ENCODE measurements around the gene PLB1. TPM values are rescaled to one million over a fixed set of nuclear protein-coding genes. Genes with fewer than 3 reads are reported as not detected.

The PLB1 gene
- total and polyA plus RNA-seq, 2 experiments from 2014 or later: 0.06 to 0.21 TPM

DNA sequence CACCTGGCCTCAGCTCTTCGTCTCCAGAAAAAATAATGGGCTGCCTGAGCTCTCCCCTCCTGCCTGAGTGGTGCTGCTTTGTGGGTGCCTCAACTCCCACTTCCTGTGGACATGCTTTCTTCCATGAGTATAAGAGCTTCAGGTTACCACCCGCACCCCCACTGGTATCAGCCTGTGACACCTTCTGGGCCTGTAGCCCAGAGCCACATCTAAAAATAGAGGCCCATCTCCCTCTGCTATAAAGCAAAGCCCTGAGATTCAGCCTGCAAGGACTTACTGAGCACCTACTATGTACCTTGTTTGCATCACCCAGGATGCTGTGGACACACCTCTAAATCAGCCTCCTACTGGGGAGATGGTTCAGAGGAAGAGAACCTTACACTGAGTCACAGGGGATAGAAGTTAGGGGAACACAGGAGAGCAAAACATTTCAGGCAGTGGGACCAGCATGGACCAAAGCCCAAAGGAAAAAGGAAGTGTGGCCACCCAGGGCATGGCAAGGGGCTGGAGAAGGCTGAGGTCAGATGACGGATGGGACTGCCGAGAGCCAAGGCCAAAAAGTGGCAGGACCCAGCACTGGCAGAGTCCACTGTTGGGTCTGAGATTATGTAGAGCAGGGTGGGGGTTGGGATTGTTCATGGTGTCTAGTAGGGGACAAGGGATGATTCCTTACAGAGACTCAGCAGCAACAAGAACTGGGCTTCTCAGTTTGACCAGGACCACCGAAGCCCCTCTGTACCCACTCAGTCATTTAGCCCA, 132.0 kb downstream of the PLB1 start (continued):
- TF ChIP-seq, protein P1, sequence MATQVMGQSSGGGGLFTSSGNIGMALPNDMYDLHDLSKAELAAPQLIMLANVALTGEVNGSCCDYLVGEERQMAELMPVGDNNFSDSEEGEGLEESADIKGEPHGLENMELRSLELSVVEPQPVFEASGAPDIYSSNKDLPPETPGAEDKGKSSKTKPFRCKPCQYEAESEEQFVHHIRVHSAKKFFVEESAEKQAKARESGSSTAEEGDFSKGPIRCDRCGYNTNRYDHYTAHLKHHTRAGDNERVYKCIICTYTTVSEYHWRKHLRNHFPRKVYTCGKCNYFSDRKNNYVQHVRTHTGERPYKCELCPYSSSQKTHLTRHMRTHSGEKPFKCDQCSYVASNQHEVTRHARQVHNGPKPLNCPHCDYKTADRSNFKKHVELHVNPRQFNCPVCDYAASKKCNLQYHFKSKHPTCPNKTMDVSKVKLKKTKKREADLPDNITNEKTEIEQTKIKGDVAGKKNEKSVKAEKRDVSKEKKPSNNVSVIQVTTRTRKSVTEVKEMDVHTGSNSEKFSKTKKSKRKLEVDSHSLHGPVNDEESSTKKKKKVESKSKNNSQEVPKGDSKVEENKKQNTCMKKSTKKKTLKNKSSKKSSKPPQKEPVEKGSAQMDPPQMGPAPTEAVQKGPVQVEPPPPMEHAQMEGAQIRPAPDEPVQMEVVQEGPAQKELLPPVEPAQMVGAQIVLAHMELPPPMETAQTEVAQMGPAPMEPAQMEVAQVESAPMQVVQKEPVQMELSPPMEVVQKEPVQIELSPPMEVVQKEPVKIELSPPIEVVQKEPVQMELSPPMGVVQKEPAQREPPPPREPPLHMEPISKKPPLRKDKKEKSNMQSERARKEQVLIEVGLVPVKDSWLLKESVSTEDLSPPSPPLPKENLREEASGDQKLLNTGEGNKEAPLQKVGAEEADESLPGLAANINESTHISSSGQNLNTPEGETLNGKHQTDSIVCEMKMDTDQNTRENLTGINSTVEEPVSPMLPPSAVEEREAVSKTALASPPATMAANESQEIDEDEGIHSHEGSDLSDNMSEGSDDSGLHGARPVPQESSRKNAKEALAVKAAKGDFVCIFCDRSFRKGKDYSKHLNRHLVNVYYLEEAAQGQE (IDR thresholded peaks at IDR 0.05; ENCODE audit: unreplicated experiment): no peak
- TF ChIP-seq POLR2AphosphoS5 (IDR thresholded peaks at IDR 0.05; ENCODE audit: low read depth): no peak
- TF ChIP-seq EZH2 (IDR thresholded peaks at IDR 0.05; ENCODE audit: low read depth, unreplicated experiment): no peak
- TF ChIP-seq STAT1 (IDR thresholded peaks at IDR 0.05; ENCODE audit: unreplicated experiment): no peak

DNA sequence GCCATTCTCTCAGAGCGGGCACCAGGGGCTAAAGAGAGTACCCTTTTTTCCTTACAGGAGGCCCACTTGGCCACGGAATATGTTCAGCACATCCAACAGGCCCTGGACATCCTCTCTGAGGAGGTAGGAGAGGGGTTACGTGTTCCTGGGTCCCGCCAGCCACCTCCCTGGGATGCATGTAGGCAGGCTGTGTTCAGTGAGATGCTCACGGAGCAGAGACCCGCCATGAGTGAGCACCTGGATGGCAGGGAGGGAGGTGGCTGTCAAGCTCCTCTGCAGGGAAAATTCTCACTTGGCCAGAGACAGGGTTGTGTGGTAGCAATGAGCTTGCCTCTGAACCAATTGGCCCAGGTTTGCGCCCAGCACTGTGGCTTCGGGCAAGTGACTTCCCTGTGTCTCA, 132.6 kb downstream of the PLB1 start:
- TF ChIP-seq ZNF114 (CRISPR knock-in tag; IDR thresholded peaks at IDR 0.05): no peak
- ATAC-seq (no peak), DNase-seq (ENCODE audit: low spot score) (no peak)
- H3K4me3 ChIP-seq: no peak overlapping the region
- no peaks in the 10 kb centered on the region for H3F3A ChIP-seq (replicated peaks; ENCODE audit: low read depth)
- Mint-ChIP-seq H3K27ac (no peak overlapping the region), H3K27me3 (ENCODE audit: insufficient read depth, low read depth, poor library complexity) (peaks cover 8% of the 10 kb centered on the region), H3K36me3 (ENCODE audit: low read depth) (no peaks in the 10 kb centered on the region; the same call in 2 of the 3 replicates), H3K4me3 (no peak overlapping the region), H3K9me3 (no peaks in the 10 kb centered on the region; the same call in 2 of the 3 replicates), H3K4me1 (peaks cover 18% of the 10 kb centered on the region)
- H3K36me3 ChIP-seq (ENCODE audit: insufficient read depth): no peaks in the 10 kb centered on the region
- H3K27me3 ChIP-seq (ENCODE audit: insufficient read depth): no peaks in the 10 kb centered on the region
- H3K4me2 ChIP-seq: no peak overlapping the region
- 0 out of 2 replicates have a peak, but pooled peaks cover 4% of the 10 kb centered on the region for H3K9me2 ChIP-seq (ENCODE audit: insufficient read depth)
- H4K20me1 ChIP-seq (replicated peaks; ENCODE audit: insufficient read depth): no peaks in the 10 kb centered on the region
- no peaks in the 10 kb centered on the region for H3K79me2 ChIP-seq (replicated peaks; ENCODE audit: insufficient read depth)
- H3K4me1 ChIP-seq (ENCODE audit: insufficient read depth): peaks cover 8% of the 10 kb centered on the region
- no peak overlapping the region for H3K27ac ChIP-seq (ENCODE audit: low read depth)
- no peak overlapping the region for H2AFZ ChIP-seq

DNA sequence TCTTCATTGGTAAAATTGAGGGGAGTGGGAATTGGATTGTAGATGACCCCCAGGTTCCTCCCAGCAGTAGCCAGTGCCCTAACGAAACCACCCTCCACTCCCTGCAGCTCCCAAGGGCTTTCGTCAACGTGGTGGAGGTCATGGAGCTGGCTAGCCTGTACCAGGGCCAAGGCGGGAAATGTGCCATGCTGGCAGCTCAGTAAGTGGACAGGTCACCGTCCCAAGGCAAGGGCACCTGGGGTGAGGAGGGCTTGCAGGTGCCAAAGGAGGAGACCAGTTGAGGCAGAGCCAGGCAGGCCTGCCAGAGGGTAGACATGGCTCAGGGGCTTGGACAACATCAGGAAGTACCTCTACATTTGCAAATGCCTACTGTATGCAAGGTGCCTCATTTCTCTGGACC, 133.1 kb downstream of the PLB1 start:
- no peaks in the 10 kb centered on the region for H3K79me2 ChIP-seq (replicated peaks; ENCODE audit: insufficient read depth)
- no peaks in the 10 kb centered on the region for H3F3A ChIP-seq (replicated peaks; ENCODE audit: low read depth)
- H2AFZ ChIP-seq: no peak overlapping the region
- H3K4me2 ChIP-seq: no peak overlapping the region
- no peak for ATAC-seq
- Mint-ChIP-seq H3K27ac (no peak overlapping the region), H3K4me1 (peaks cover 18% of the 10 kb centered on the region), H3K9me3 (no peaks in the 10 kb centered on the region; the same call in 2 of the 3 replicates), H3K4me3 (no peak overlapping the region), H3K27me3 (ENCODE audit: insufficient read depth, low read depth, poor library complexity) (peaks cover 6% of the 10 kb centered on the region), H3K36me3 (ENCODE audit: low read depth) (no peaks in the 10 kb centered on the region; the same call in 2 of the 3 replicates)
- no peak overlapping the region for H3K4me3 ChIP-seq
- no peaks in the 10 kb centered on the region for H3K27me3 ChIP-seq (ENCODE audit: insufficient read depth)
- H3K4me1 ChIP-seq (ENCODE audit: insufficient read depth): peaks cover 8% of the 10 kb centered on the region
- H4K20me1 ChIP-seq (replicated peaks; ENCODE audit: insufficient read depth): no peaks in the 10 kb centered on the region
- H3K9me2 ChIP-seq (ENCODE audit: insufficient read depth): 0 out of 2 replicates have a peak, but pooled peaks cover 4% of the 10 kb centered on the region
- DNase-seq (ENCODE audit: low spot score): no peak
- no peaks in the 10 kb centered on the region for H3K36me3 ChIP-seq (ENCODE audit: insufficient read depth)
- H3K27ac ChIP-seq (ENCODE audit: low read depth): no peak overlapping the region
- TF ChIP-seq CREB1 (CRISPR knock-in tag; IDR thresholded peaks at IDR 0.05; ENCODE audit: low read depth) (no peak), NANOG (IDR thresholded peaks at IDR 0.05; ENCODE audit: borderline replicate concordance) (no peak), JUNB (IDR thresholded peaks at IDR 0.05; ENCODE audit: unreplicated experiment) (no peak), EZH2 (IDR thresholded peaks at IDR 0.05; ENCODE audit: low read depth, unreplicated experiment) (no peak)
- TF ChIP-seq, protein P2, sequence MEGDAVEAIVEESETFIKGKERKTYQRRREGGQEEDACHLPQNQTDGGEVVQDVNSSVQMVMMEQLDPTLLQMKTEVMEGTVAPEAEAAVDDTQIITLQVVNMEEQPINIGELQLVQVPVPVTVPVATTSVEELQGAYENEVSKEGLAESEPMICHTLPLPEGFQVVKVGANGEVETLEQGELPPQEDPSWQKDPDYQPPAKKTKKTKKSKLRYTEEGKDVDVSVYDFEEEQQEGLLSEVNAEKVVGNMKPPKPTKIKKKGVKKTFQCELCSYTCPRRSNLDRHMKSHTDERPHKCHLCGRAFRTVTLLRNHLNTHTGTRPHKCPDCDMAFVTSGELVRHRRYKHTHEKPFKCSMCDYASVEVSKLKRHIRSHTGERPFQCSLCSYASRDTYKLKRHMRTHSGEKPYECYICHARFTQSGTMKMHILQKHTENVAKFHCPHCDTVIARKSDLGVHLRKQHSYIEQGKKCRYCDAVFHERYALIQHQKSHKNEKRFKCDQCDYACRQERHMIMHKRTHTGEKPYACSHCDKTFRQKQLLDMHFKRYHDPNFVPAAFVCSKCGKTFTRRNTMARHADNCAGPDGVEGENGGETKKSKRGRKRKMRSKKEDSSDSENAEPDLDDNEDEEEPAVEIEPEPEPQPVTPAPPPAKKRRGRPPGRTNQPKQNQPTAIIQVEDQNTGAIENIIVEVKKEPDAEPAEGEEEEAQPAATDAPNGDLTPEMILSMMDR (conservative IDR thresholded peaks at IDR 0.05; ENCODE audit: low read depth in 2 of 2): no peak
